ENCODE measurements around the gene TSGA10IP.

DNA sequence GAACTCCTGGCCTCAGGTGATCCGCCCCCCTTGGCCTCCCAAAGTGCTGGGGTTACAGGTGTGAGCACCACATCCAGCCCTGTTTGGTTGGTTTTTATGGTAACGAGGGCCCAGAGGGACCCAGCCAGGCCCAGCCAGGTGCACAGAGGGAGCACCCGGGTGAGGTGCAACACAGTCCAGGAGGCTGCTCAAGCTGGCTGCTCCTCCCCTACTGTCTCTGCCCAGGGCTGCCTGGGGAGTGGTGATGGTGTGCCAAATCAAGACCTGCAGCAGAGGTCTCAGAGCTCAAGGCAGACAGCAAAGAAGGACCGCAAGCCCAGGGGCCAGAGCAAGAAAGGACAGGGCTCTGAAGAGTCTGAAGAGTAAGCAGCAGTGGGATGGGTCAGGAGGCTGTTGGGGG lies 1.4 kb downstream of the TSGA10IP start:
- no peak for TF ChIP-seq CTCF (IDR thresholded peaks at IDR 0.05; ENCODE audit: low read depth, low read length, poor library complexity, severe bottlenecking)
- no peak for TF ChIP-seq EZH2phosphoT487 (IDR thresholded peaks at IDR 0.05; ENCODE audit: borderline replicate concordance, low read length)
